Omental fat pad (tissue), 4 donors: ENCODE data around the gene SNTN. TPM values are rescaled to one million over a fixed set of nuclear protein-coding genes. Genes with fewer than 3 reads are reported as not detected.

Experiments used
- ATAC-seq: fragments of 150-250 bp; one replicate; pipeline ENCODE4 v1.9.1; 2016; ENCODE audit warnings: mild to moderate bottlenecking, moderate library complexity; ENCODE audit not compliant: low FRiP score
- DNase-seq: peaks from one replicate; pipeline ENCODE4 v3.0.0-alpha.2; 2019; ENCODE audit warnings: low spot score
- CTCF ChIP-seq, 3 donors: fragments of 450-650 bp; IDR thresholded peaks; one replicate each; pipeline ENCODE4 v1.5.1; 2016 to 2017; ENCODE audit warnings: antibody characterized with exemption in 3 of 3, mild to moderate bottlenecking in 3 of 3, moderate library complexity in 2 of 3
- total RNA-seq, 4 donors: library from RNA; depleted of rRNA; stranded (reverse); fragments of >200 nt; gene quantifications; one replicate each; pipeline ENCODE4 v1.1.0, GENCODE V29; 2016

SNTN gene
- total RNA-seq, 4 donors from 2014 or later: not detected

GRCh38 chr3:63654211-63654610, 1.7 kb downstream of the SNTN start:
- no peak for TF ChIP-seq CTCF (IDR thresholded peaks at IDR 0.05)
- no peak for DNase-seq
- no peak for ATAC-seq

GRCh38 chr3:63654931-63655330, 2.5 kb downstream of the SNTN start:
- DNase-seq (no peak), ATAC-seq (no peak)
- TF ChIP-seq CTCF (IDR thresholded peaks at IDR 0.05): no peak

GRCh38 chr3:63655519-63655918, 3.0 kb downstream of the SNTN start:
- TF ChIP-seq CTCF (IDR thresholded peaks at IDR 0.05): no peak
- no peak for DNase-seq
- no peak for ATAC-seq

GRCh38 chr3:63656786-63657185, 4.3 kb downstream of the SNTN start:
- no peak for ATAC-seq
- DNase-seq: no peak
- no peak for TF ChIP-seq CTCF (IDR thresholded peaks at IDR 0.05)

GRCh38 chr3:63661242-63661641, 8.8 kb downstream of the SNTN start:
- DNase-seq (no peak), ATAC-seq (no peak)
- TF ChIP-seq CTCF (IDR thresholded peaks at IDR 0.05): no peak

GRCh38 chr3:63662011-63662410, 9.5 kb downstream of the SNTN start:
- DNase-seq (no peak), ATAC-seq (no peak)
- no peak for TF ChIP-seq CTCF (IDR thresholded peaks at IDR 0.05)

GRCh38 chr3:63662500-63662899, 10.0 kb downstream of the SNTN start:
- ATAC-seq: no peak
- DNase-seq: no peak
- no peak for TF ChIP-seq CTCF (IDR thresholded peaks at IDR 0.05)
